Right lobe of liver (tissue), 6 donors: ENCODE measurements around the gene ZNF655. TPM values are rescaled to one million over a fixed set of nuclear protein-coding genes. Genes with fewer than 3 reads are reported as not detected.
A peak's percentile ranks its signal among the peaks of the same experiment; 100 is the strongest.

Experiments
- ATAC-seq, 4 donors: fragments of 200-7000 bp; cut with Tn5 transposase; one replicate each; pipeline ENCODE4 v1.9.1; 2020; ENCODE audit warnings: mild to moderate bottlenecking in 4 of 4, moderate library complexity in 4 of 4
- DNase-seq, 3 donors: peaks; one replicate each; pipeline ENCODE4 v3.0.0-alpha.2; 2020
- H3K27ac ChIP-seq, 3 donors: fragments of 200-600 bp; one replicate each; pipeline ENCODE4 v1.8.0; 2022
- H3K27me3 ChIP-seq, 2 donors: fragments of 200-600 bp; one replicate each; pipeline ENCODE4 v1.8.0; 2022
- H3K36me3 ChIP-seq, 4 donors: fragments of 200-600 bp; sonication (generic) in 1 of 4; one replicate each; pipeline versions ENCODE4 v1.5.1 to v1.8.0; 2017 to 2022; ENCODE audit warnings: control low read depth in 1 of 4
- H3K4me1 ChIP-seq, 4 donors: fragments of 200-600 bp; sonication (generic) in 1 of 4; one replicate each; pipeline versions ENCODE4 v1.5.1 to v1.8.0; 2017 to 2022; ENCODE audit warnings: control low read depth in 1 of 4
- H3K4me3 ChIP-seq, 3 donors: fragments of 200-600 bp; one replicate each; pipeline ENCODE4 v1.8.0; 2022
- H3K9me3 ChIP-seq, 4 donors: fragments of 200-600 bp; sonication (generic) in 1 of 4; one replicate each; pipeline versions ENCODE4 v1.5.1 to v1.8.0; 2017 to 2022; ENCODE audit warnings: control low read depth in 1 of 4
- POLR2A ChIP-seq: fragments of 450-650 bp; IDR thresholded peaks from one replicate; pipeline ENCODE4 v1.6.1; 2017; ENCODE audit warnings: antibody characterized with exemption, mild to moderate bottlenecking
- WGBS: methylation state at CpG from one replicate; pipeline ENCODE4 v1.1.6; 2018; ENCODE audit warnings: low coverage, low lambda C conversion rate; ENCODE audit not compliant: insufficient coverage; ENCODE audit errors: missing lambda C conversion rate; 5-methylcytosine and 5-hydroxymethylcytosine counted together
- intact Hi-C, 2 donors: fragments of 100-400 bp; cut with DNase I; formaldehyde crosslinking; loops; one replicate each; pipeline versions ENCODE4 v1.11.2 to v1.14.1; 2022
- total RNA-seq, 6 experiments: library from RNA; depleted of rRNA in 2 of 6; stranded (reverse); fragments of >200 nt in 2 of 6; fragmentation: NEBNext Ultra II Directional in 3 of 6; extraction: Animal tissue kit (Norgen Biotek cat#: 25700) in 3 of 6; gene quantifications; one replicate each; pipeline versions ENCODE4 v1.1.0 to v1.2.4, GENCODE V29; 2016 to 2023
- TF ChIP-seq, protein P1 (sequence below), 4 donors: fragments of 200-600 bp in 3 of 4; fragments of 450-650 bp in 1 of 4; IDR thresholded peaks; one replicate each; pipeline versions ENCODE4 v1.5.1 to v1.8.0; 2016 to 2022; ENCODE audit warnings: antibody characterized with exemption in 4 of 4, mild to moderate bottlenecking in 2 of 4
- donor health status: DM: no; HTN: yes; CAD: no.
- donor health status: DM: no; HTN: no; CAD: no.
- donor health status: DM: no; HTN: no; CAD: no.
- donor health status: DM: no; HTN: yes; CAD: no.
- donor health status: DM: no; HTN: yes; CAD: no.

Gene ZNF655
- total RNA-seq, 6 experiments from 2014 or later = 21.5 to 44.4 (median 26.0) TPM

DNA sequence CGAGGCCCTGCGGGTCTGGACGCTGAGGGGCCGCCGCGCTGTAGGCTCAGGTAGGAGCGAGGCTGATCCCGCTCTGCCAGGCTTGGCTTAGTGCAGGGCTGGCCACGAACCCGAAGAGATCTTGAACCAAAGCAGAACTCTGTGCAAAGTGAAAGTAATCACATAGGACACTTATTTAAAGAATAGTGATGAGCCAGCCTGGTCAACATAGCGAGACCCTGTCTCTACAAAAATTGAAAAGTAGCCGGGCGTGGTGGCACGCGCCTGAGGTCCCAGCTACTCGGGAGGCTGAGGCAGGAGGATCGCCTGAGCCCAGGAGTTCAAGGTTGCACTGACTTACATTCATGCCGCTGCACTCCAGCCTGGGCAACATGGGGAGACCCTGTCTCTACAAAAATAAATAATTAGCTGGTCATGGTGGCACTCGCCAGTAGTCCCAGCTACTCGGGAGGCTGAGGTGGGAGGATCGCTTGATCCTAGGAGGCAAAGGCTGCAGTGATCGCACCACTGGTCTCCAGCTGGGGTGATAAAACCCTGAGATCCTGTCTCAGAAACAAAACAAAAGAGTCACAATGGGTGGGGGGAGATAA is 58.8 kb downstream of the ZNF655 start:
- TF ChIP-seq, protein P1, sequence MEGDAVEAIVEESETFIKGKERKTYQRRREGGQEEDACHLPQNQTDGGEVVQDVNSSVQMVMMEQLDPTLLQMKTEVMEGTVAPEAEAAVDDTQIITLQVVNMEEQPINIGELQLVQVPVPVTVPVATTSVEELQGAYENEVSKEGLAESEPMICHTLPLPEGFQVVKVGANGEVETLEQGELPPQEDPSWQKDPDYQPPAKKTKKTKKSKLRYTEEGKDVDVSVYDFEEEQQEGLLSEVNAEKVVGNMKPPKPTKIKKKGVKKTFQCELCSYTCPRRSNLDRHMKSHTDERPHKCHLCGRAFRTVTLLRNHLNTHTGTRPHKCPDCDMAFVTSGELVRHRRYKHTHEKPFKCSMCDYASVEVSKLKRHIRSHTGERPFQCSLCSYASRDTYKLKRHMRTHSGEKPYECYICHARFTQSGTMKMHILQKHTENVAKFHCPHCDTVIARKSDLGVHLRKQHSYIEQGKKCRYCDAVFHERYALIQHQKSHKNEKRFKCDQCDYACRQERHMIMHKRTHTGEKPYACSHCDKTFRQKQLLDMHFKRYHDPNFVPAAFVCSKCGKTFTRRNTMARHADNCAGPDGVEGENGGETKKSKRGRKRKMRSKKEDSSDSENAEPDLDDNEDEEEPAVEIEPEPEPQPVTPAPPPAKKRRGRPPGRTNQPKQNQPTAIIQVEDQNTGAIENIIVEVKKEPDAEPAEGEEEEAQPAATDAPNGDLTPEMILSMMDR (IDR thresholded peaks at IDR 0.05) = no peak
- no peak for TF ChIP-seq POLR2A
- DNase-seq = no peak
- Histone ChIP-seq H3K36me3 (peaks cover under 1 to 39% (median 22%) of the 10 kb centered on the region in 4 donors), H3K27me3 (no peaks in the 10 kb centered on the region), H3K4me3 (peak overlapping the region; percentile 87 to 96 (median 93)), H3K4me1 (peaks cover 0 to 13% (median 6%) of the 10 kb centered on the region in 4 donors), H3K9me3 (no peaks in the 10 kb centered on the region), H3K27ac (peak overlapping the region; percentile 41 to 72 (median 61))
- 12% methylated on average over 12 of the region's 22 CpGs for WGBS
- intact Hi-C loops = no loop called here
- no peak for ATAC-seq

DNA sequence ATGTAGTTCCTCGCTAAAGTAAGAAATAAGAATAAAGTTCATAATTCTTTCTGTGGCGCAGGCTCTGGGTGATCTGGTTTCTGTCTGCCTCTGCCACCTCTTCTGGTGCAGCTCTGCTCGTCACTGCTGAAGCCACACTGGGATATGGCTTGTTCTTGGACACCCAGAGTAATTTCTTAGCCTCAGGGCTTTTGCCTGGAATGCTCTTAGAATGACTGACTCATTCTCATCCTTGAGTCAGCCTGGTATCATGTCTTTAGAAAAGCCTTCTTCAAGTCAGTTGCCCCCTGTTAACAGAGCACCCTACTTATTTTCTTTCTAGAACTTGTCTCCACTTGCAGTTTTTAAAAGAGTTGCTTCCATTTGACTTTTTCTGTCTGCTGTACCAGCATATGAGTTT is 60.3 kb downstream of the ZNF655 start:
- Histone ChIP-seq H3K27ac (no peak overlapping the region), H3K36me3 (peaks cover 10 to 54% (median 33%) of the 10 kb centered on the region in 4 donors), H3K9me3 (no peaks in the 10 kb centered on the region), H3K4me1 (peaks cover 0 to 13% (median 6%) of the 10 kb centered on the region in 4 donors), H3K27me3 (no peaks in the 10 kb centered on the region), H3K4me3 (no peak overlapping the region)
- WGBS = 93% methylated on average over 3 of the region's 3 CpGs
- ATAC-seq (no peak), DNase-seq (no peak)
- TF ChIP-seq, protein P1 (IDR thresholded peaks at IDR 0.05) = no peak
- TF ChIP-seq POLR2A = no peak
- intact Hi-C loops = no loop called here

DNA sequence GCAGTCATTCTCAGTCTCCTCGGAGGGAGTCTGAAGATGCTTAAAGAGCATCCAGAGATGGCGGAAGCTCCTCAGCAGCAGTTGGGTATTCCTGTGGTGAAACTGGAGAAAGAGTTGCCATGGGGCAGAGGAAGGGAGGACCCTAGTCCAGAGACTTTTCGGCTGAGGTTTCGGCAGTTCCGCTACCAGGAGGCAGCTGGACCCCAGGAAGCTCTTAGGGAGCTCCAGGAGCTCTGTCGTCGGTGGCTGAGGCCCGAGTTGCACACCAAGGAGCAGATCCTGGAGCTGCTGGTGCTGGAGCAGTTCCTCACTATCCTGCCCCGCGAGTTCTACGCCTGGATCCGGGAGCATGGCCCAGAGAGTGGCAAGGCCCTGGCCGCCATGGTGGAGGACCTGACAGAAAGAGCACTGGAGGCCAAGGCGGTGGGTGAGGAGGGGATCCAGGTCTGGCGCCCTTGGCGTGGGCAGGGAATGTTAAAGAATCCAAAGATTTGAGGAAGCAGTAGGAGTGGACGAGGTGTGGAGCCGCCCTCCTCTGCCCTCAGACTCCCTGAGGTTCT is 61.2 kb downstream of the ZNF655 start:
- no peak for ATAC-seq
- Histone ChIP-seq H3K27me3 (no peaks in the 10 kb centered on the region), H3K4me1 (peaks cover 0 to 13% (median 6%) of the 10 kb centered on the region in 4 donors), H3K9me3 (no peaks in the 10 kb centered on the region), H3K36me3 (peaks cover 10 to 63% (median 34%) of the 10 kb centered on the region in 4 donors), H3K27ac (no peak overlapping the region), H3K4me3 (no peak overlapping the region)
- intact Hi-C loops = no loop called here
- DNase-seq = no peak
- TF ChIP-seq, protein P1 (IDR thresholded peaks at IDR 0.05) = no peak
- no peak for TF ChIP-seq POLR2A
- WGBS = 92% methylated on average over 5 of the region's 18 CpGs

DNA sequence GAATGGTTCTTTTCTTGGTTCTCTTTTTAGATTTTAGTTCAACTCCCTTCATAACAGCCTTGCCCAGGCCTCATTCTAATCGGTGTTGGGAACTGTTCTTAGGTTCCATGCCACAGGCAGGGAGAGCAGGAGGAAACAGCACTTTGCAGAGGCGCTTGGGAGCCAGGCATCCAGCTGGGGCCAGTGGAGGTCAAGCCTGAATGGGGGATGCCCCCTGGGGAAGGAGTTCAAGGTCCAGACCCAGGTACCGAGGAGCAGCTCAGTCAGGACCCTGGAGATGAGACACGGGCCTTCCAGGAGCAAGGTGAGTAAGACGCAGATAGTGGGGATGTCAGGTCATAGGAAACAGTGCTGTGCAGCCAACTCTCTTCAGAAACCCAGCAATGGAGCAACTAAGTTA is 62.8 kb downstream of the ZNF655 start:
- ATAC-seq (no peak), DNase-seq (no peak)
- Histone ChIP-seq H3K27me3 (no peaks in the 10 kb centered on the region), H3K4me1 (peaks cover 0 to 12% (median 4%) of the 10 kb centered on the region in 4 donors), H3K27ac (no peak overlapping the region), H3K4me3 (no peak overlapping the region), H3K9me3 (no peaks in the 10 kb centered on the region), H3K36me3 (peaks cover 10 to 79% (median 43%) of the 10 kb centered on the region in 4 donors)
- intact Hi-C loops = no loop called here
- 97% methylated on average over 5 of the region's 5 CpGs for WGBS
- TF ChIP-seq POLR2A = no peak
- TF ChIP-seq, protein P1 (IDR thresholded peaks at IDR 0.05) = no peak
